A673 (cell line): ENCODE measurements around the gene GRIN2C. TPM values are rescaled to one million over a fixed set of nuclear protein-coding genes. Genes with fewer than 3 reads are reported as not detected.

ENCODE experiments used
- BruUV-seq: library from RNA; stranded (reverse); fragments of 400-500 nt; replicated peaks from 2 replicates; lab custom pipeline; 2021; lab: Mats Ljungman, UMichigan
- CTCF ChIA-PET: fragments of 300-600 bp; sonication (Branson Sonifier 250); formaldehyde crosslinking; loops from one replicate; lab custom pipeline; 2022; ENCODE audit warnings: antibody characterized with exemption; lab: Charles Lee
- POLR2A ChIA-PET: fragments of 300-600 bp; sonication (Branson Sonifier 250); formaldehyde crosslinking; loops from one replicate; lab custom pipeline; 2022; ENCODE audit warnings: antibody characterized with exemption; ENCODE audit not compliant: low non-redundant PET; lab: Charles Lee
- DNase-seq: peaks from one replicate; pipeline ENCODE4 v3.0.0-alpha.2; 2015; ENCODE audit warnings: low spot score
- H3K27ac ChIP-seq: fragments of 200-600 bp; sonication (generic); 2 replicates; pipeline ENCODE4 v1.5.1; 2016; ENCODE audit warnings: mixed run types, low read depth, mild to moderate bottlenecking, mixed read lengths, antibody characterized with exemption, low read length; ENCODE audit not compliant: poor library complexity, severe bottlenecking
- H3K27me3 ChIP-seq: fragments of 200-600 bp; sonication (generic); replicated peaks from 2 replicates; pipeline ENCODE4 v1.6.1; 2017; ENCODE audit warnings: mixed run types, low read depth, mild to moderate bottlenecking, mixed read lengths, antibody characterized with exemption, low read length; ENCODE audit not compliant: insufficient read depth, poor library complexity
- H3K36me3 ChIP-seq: fragments of 200-600 bp; sonication (generic); 2 replicates; pipeline ENCODE4 v1.6.1; 2016; ENCODE audit warnings: mixed run types, mild to moderate bottlenecking, mixed read lengths, antibody characterized with exemption, low read length; ENCODE audit not compliant: insufficient read depth, poor library complexity, severe bottlenecking
- H3K4me1 ChIP-seq: fragments of 200-600 bp; sonication (generic); 2 replicates; pipeline ENCODE4 v1.6.1; 2017; ENCODE audit warnings: mixed run types, mild to moderate bottlenecking, mixed read lengths, antibody characterized with exemption, low read length; ENCODE audit not compliant: insufficient read depth, poor library complexity, severe bottlenecking
- H3K4me3 ChIP-seq: fragments of 200-600 bp; sonication (generic); 2 replicates; pipeline ENCODE4 v1.5.1; 2016; ENCODE audit warnings: low read depth, mixed run types, mild to moderate bottlenecking, mixed read lengths, low read length; ENCODE audit not compliant: poor library complexity, severe bottlenecking
- H3K9me3 ChIP-seq: fragments of 200-600 bp; sonication (generic); 2 replicates; pipeline ENCODE4 v1.6.1; 2016; ENCODE audit warnings: mixed run types, low read depth, mild to moderate bottlenecking, mixed read lengths, antibody characterized with exemption, low read length; ENCODE audit not compliant: poor library complexity, severe bottlenecking
- EZH2 ChIP-seq: fragments of 200-600 bp; sonication (generic); IDR thresholded peaks from 2 replicates; pipeline ENCODE4 v1.6.1; 2017; ENCODE audit warnings: borderline replicate concordance, low read depth, mild to moderate bottlenecking, mixed read lengths, antibody characterized with exemption, low read length; ENCODE audit not compliant: poor library complexity, severe bottlenecking
- intact Hi-C: fragments of 100-400 bp; cut with micrococcal nuclease; formaldehyde crosslinking; loops from one replicate; pipeline ENCODE4 v1.10.0; 2022; ENCODE audit not compliant: unreplicated experiment
- total RNA-seq: library from RNA; stranded (reverse); gene quantifications from 2 replicates; pipeline ENCODE4 v1.2.3, GENCODE V29; 2021
- TF ChIP-seq, protein P1 (sequence below): fragments of 300-800, 200-600 bp; sonication (generic); conservative IDR thresholded peaks from 2 replicates; pipeline ENCODE4 v1.5.1; 2017; ENCODE audit warnings: low read depth, mild to moderate bottlenecking, antibody characterized with exemption, low read length, moderate library complexity, mixed read lengths

The GRIN2C gene
- total RNA-seq, 1 experiment from 2014 or later: 0.09 TPM

DNA sequence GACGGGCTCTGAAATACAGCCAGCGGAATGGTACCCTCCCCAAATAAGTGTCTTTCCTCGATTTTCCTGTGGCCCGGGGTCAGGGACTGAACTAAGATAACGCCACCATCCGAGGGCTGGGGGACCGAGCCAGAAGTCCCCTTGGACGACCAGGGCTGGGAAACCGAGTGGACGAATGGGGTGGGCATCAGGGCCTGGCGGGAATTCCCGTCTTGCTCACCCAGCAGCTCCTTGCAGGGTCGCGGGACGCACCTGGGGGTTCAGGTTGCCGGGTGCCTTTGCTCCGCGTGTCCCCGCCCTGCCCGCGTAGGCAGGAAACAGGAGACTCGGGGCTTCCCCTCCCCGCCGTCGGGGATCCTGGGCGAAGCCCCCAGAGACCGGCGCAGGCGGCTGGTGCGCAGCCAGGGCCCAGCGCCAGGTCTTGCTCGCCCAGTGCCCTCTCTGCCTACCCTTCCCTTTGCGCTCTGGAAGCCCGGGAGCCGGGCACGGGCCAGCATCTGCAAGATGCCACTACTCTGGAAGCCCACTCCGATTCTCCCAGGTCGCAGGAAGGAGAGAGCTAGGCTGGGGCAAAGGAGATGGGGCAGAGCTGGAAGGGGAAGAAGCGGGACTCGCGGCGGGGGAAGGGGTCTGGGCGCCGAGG, 665 bp upstream of the GRIN2C start:
- ChIA-PET POLR2A (no interaction called here), CTCF (interaction anchor here (0.5 to 2.6 kb wide), 8 partner anchors 34 to 614 kb away, joined by 3 to 15 read pairs (median 4); partner anchors contain the start of gene NAT9)
- no TSS peak for BruUV-seq
- Histone ChIP-seq H3K36me3 (no peaks in the 10 kb centered on the region), H3K9me3 (no peaks in the 10 kb centered on the region), H3K27me3 (peaks cover 30% of the 10 kb centered on the region), H3K4me1 (peaks cover 21% of the 10 kb centered on the region), H3K4me3 (peak overlapping the region; percentile 49), H3K27ac (no peak overlapping the region)
- intact Hi-C loops: loop anchor here (5.0 kb wide), 1 partner anchor 38 kb away; no protein-coding TSS in a partner anchor
- TF ChIP-seq, protein P1, sequence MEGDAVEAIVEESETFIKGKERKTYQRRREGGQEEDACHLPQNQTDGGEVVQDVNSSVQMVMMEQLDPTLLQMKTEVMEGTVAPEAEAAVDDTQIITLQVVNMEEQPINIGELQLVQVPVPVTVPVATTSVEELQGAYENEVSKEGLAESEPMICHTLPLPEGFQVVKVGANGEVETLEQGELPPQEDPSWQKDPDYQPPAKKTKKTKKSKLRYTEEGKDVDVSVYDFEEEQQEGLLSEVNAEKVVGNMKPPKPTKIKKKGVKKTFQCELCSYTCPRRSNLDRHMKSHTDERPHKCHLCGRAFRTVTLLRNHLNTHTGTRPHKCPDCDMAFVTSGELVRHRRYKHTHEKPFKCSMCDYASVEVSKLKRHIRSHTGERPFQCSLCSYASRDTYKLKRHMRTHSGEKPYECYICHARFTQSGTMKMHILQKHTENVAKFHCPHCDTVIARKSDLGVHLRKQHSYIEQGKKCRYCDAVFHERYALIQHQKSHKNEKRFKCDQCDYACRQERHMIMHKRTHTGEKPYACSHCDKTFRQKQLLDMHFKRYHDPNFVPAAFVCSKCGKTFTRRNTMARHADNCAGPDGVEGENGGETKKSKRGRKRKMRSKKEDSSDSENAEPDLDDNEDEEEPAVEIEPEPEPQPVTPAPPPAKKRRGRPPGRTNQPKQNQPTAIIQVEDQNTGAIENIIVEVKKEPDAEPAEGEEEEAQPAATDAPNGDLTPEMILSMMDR: no peak
- TF ChIP-seq EZH2: peak; percentile 26
- peak; percentile 32 for DNase-seq

DNA sequence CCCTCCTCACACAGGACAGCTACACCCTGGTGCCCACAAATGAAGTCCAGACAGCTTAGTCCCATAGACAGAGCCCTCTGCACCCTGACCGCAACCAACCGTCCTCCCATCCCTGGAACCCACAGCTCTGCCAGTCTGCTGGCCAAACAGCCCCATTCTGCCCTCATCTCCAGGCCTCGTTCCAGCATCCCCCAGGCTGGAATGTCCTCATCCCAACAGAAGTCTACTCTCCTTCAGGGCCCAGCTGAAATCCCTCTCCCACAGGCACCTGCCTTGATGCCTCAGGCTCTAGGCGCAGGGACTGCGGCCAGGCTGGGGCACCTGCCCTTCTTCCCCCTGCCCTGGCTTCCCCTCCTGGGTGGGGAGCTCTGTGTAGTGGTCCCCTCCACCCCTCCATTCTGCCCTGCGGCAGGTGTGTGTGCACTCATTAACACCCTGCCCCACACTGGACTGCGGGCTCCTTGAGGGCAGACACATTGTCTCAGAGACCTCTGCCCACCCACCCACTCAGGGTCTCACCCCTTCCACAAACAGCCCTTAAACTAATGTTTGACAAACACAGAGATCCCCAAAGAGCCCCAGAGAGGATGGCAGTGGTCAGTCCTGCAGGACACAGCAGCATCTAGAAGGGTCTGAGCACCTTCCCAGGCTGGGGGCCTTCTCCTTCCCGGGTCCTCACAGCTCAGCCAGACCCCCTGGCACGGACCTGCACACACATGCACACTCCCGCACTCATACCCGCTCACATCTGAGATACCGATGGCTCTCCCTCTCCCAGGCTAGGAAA, 820 bp downstream of the GRIN2C start:
- CTCF ChIA-PET: interaction anchor here (0.6 to 1.4 kb wide), 3 partner anchors 36 to 82 kb away, joined by 3 to 9 read pairs (median 4); partner anchors contain the start of gene NAT9
- H3K27me3 ChIP-seq: peaks cover 31% of the 10 kb centered on the region
- H3K4me3 ChIP-seq: peak overlapping the region; percentile 49
- H3K4me1 ChIP-seq: peaks cover 21% of the 10 kb centered on the region
- TF ChIP-seq, protein P1: no peak
- TF ChIP-seq EZH2: no peak
- no TSS peak for BruUV-seq
- no peaks in the 10 kb centered on the region for H3K9me3 ChIP-seq
- intact Hi-C loops: no loop called here
- no peak for DNase-seq
- no peaks in the 10 kb centered on the region for H3K36me3 ChIP-seq
- H3K27ac ChIP-seq: no peak overlapping the region
- POLR2A ChIA-PET: no interaction called here

DNA sequence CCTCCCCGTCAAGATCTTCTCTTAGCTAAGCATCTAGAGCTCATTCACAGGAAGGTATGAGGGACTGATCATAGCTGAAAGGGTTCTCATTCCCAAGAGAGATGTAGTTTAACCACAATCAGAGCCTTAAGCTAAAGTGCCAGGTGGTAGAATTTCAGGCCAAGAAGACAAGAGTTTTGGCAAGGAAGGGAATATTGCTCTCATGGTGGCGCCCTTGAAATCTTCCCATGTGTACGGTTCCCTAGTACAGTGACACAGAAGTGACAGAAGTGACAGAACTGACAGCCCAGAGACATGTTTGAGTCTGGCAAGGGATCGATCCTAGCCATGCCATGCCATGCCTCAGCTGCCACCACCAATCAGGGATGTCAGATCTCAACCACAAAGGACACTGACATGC, 2.5 kb downstream of the GRIN2C start:
- no peaks in the 10 kb centered on the region for H3K9me3 ChIP-seq
- intact Hi-C loops: no loop called here
- ChIA-PET POLR2A (no interaction called here), CTCF (no interaction called here)
- no peak overlapping the region for H3K4me3 ChIP-seq
- no peak overlapping the region for H3K27ac ChIP-seq
- DNase-seq: no peak
- BruUV-seq: no TSS peak
- H3K4me1 ChIP-seq: peaks cover 21% of the 10 kb centered on the region
- TF ChIP-seq, protein P1: no peak
- no peak for TF ChIP-seq EZH2
- peaks cover 43% of the 10 kb centered on the region for H3K27me3 ChIP-seq
- no peaks in the 10 kb centered on the region for H3K36me3 ChIP-seq
